K562 (cell line): ENCODE data around the gene NAV2. TPM values are rescaled to one million over a fixed set of nuclear protein-coding genes. Genes with fewer than 3 reads are reported as not detected.

Source experiments
- ATAC-seq: fragments of 200-7000 bp; cut with Tn5 transposase; 3 replicates; pipeline ENCODE4 v1.9.1; 2020; ENCODE audit warnings: moderate library complexity
- BruUV-seq: library from RNA; stranded (reverse); fragments of 400-500 nt; replicated peaks from 2 replicates; lab custom pipeline; 2021; lab: Mats Ljungman, UMichigan
- CTCF ChIA-PET: fragments of 300-600 bp; formaldehyde crosslinking; extraction: SDS; loops from one replicate; lab custom pipeline; 2021; ENCODE audit warnings: low intra/inter-chr PET ratio; lab: Yijun Ruan, JAX
- POLR2A ChIA-PET: fragments of 300-600, 350-650 bp; sonication (Branson Sonifier 250); formaldehyde crosslinking; extraction: SDS; loops from one replicate; lab custom pipeline; 2021; ENCODE audit warnings: antibody characterized with exemption, inconsistent platforms; lab: Yijun Ruan, JAX
- DNase-seq, 4 experiments: peaks; one replicate each; pipeline versions ENCODE4 v3.0.0 to v3.0.0-alpha.2; 2011 to 2018; ENCODE audit warnings: low spot score in 3 of 4, mixed read lengths in 3 of 4; ENCODE audit errors: extremely low read depth in 1 of 4
- FAIRE-seq: peaks from 2 replicates; lab custom pipeline; 2011; peaks lifted over from hg19 to GRCh38; lab: Jason Lieb, UNC
- H2AFZ ChIP-seq: 2 replicates; pipeline ENCODE4 v1.6.0; 2011; ENCODE audit warnings: low read depth, low read length, control low read depth, inconsistent platforms
- H3K27ac ChIP-seq: fragments of 200-600 bp; 3 replicates; pipeline ENCODE4 v1.8.0; 2011; ENCODE audit warnings: low read depth, mild to moderate bottlenecking, control low read depth, inconsistent platforms, low read length, moderate library complexity, mixed read lengths; ENCODE audit errors: extremely low read depth
- H3K27me3 ChIP-seq, 2 experiments: fragments of 300-600 bp in 1 of 2; 2 replicates in 1 of 2; 3 replicates in 1 of 2; pipeline versions ENCODE4 v1.6.0 to v1.8.0; 2011; ENCODE audit warnings: inconsistent platforms in 2 of 2, low read length in 2 of 2, mild to moderate bottlenecking in 1 of 2, mixed read lengths in 1 of 2, moderate library complexity in 1 of 2; ENCODE audit not compliant: control insufficient read depth in 2 of 2, insufficient read depth in 2 of 2
- H3K36me3 ChIP-seq: fragments of 300-600 bp; 3 replicates; pipeline ENCODE4 v1.8.0; 2011; ENCODE audit warnings: mild to moderate bottlenecking, low read length, inconsistent platforms; ENCODE audit not compliant: control insufficient read depth, insufficient read depth
- H3K4me1 ChIP-seq, 2 experiments: fragments of 200-600 bp in 1 of 2; replicated peaks in 1 of 2; 2 replicates in 1 of 2; 3 replicates in 1 of 2; pipeline versions ENCODE4 v1.5.1 to v1.8.0; 2011; ENCODE audit warnings: inconsistent platforms in 2 of 2, low read length in 2 of 2, mild to moderate bottlenecking in 1 of 2, mixed read lengths in 1 of 2, moderate library complexity in 1 of 2; ENCODE audit not compliant: control insufficient read depth in 2 of 2, insufficient read depth in 2 of 2
- H3K4me2 ChIP-seq: 2 replicates; pipeline ENCODE4 v1.6.1; 2011; ENCODE audit warnings: low read length, control low read depth, inconsistent platforms, mixed read lengths; ENCODE audit not compliant: insufficient read depth
- H3K4me3 ChIP-seq: fragments of 200-600 bp; sonication (generic), shearing (Covaris generic); 2 replicates; pipeline ENCODE4 v1.5.1; 2016; ENCODE audit warnings: control low read depth, inconsistent platforms
- H3K79me2 ChIP-seq: fragments of 200-600 bp; 3 replicates; pipeline ENCODE4 v1.8.0; 2011; ENCODE audit warnings: low read length, inconsistent platforms; ENCODE audit not compliant: control insufficient read depth, insufficient read depth
- H3K9ac ChIP-seq, 2 experiments: 2 replicates each; pipeline versions ENCODE4 v1.6.0 to v1.6.1; 2011; ENCODE audit warnings: low read depth in 2 of 2, low read length in 2 of 2, control low read depth in 1 of 2, inconsistent platforms in 1 of 2, mild to moderate bottlenecking in 1 of 2, mixed read lengths in 1 of 2; ENCODE audit not compliant: insufficient read depth in 1 of 2
- H3K9me1 ChIP-seq: one replicate; pipeline ENCODE4 v1.6.0; 2011; ENCODE audit warnings: inconsistent platforms, mild to moderate bottlenecking, low read length, moderate library complexity; ENCODE audit not compliant: control insufficient read depth, insufficient read depth
- H3K9me3 ChIP-seq: replicated peaks from 2 replicates; pipeline ENCODE4 v1.5.1; 2011; ENCODE audit warnings: low read depth, low read length, inconsistent platforms; ENCODE audit not compliant: control insufficient read depth, insufficient read depth
- H4K20me1 ChIP-seq: replicated peaks from 2 replicates; pipeline ENCODE4 v1.6.1; 2011; ENCODE audit warnings: low read length, inconsistent platforms, mixed read lengths; ENCODE audit not compliant: control insufficient read depth, insufficient read depth
- DEAF1 ChIP-seq: fragments of 450-650 bp; formaldehyde crosslinking; IDR thresholded peaks from 2 replicates; pipeline ENCODE4 v1.4.0; 2020; ENCODE audit warnings: mild to moderate bottlenecking, moderate library complexity
- GATA2 ChIP-seq: sonication (generic); formaldehyde crosslinking; IDR thresholded peaks from 2 replicates; pipeline ENCODE4 v1.4.0; 2020; ENCODE audit warnings: mild to moderate bottlenecking, missing genetic modification reagents
- MBD2 ChIP-seq: sonication (generic); IDR thresholded peaks from 2 replicates; pipeline ENCODE4 v1.6.1; 2016; ENCODE audit warnings: low read depth, borderline replicate concordance
- MIER1 ChIP-seq: fragments of 450-650 bp; IDR thresholded peaks from 2 replicates; pipeline ENCODE4 v1.6.1; 2016; ENCODE audit warnings: antibody characterized with exemption, mild to moderate bottlenecking, low read depth
- NR0B1 ChIP-seq: fragments of 450-650 bp; IDR thresholded peaks from one replicate; pipeline ENCODE4 v1.6.1; 2018; ENCODE audit warnings: mild to moderate bottlenecking, moderate library complexity; ENCODE audit not compliant: partially characterized antibody
- NRF1 ChIP-seq, 2 experiments: fragments of 450-650 bp; IDR thresholded peaks in 1 of 2; conservative IDR thresholded peaks in 1 of 2; 2 replicates each; pipeline ENCODE4 v1.6.1; 2014; ENCODE audit warnings: mild to moderate bottlenecking in 2 of 2
- PHTF2 ChIP-seq: fragments of 250-450 bp; sonication (Bioruptor Pico); IDR thresholded peaks from 2 replicates; pipeline ENCODE4 v1.5.0; 2021; ENCODE audit warnings: mild to moderate bottlenecking
- SREBF2 ChIP-seq: sonication (generic); formaldehyde crosslinking; IDR thresholded peaks from 2 replicates; pipeline ENCODE4 v1.4.0; 2020; ENCODE audit warnings: mild to moderate bottlenecking, missing genetic modification reagents
- TCFL5 ChIP-seq: fragments of 250-450 bp; sonication (Bioruptor Pico); conservative IDR thresholded peaks from 2 replicates; pipeline ENCODE4 v1.6.1; 2021; ENCODE audit warnings: mild to moderate bottlenecking, moderate library complexity, matching md5 sums
- ZBTB11 ChIP-seq, 3 experiments: fragments of 200-800 bp in 1 of 3; fragments of 250-450 bp in 1 of 3; fragments of 450-650 bp in 1 of 3; sonication (Bioruptor Pico) in 1 of 3; sonication (Bioruptor generic) in 1 of 3; formaldehyde crosslinking in 1 of 3; IDR thresholded peaks; 2 replicates each; pipeline versions ENCODE4 v1.6.1 to v1.8.0; 2016 to 2022; ENCODE audit warnings: mild to moderate bottlenecking in 2 of 3, missing genetic modification characterization in 2 of 3, missing compliant biosample characterization in 1 of 3, moderate library complexity in 1 of 3
- ZFP36 ChIP-seq: fragments of 150-350 bp; IDR thresholded peaks from 2 replicates; pipeline ENCODE4 v1.6.1; 2018; ENCODE audit warnings: low read length, low read depth; ENCODE audit not compliant: partially characterized antibody
- ZMIZ1 ChIP-seq, 2 experiments: fragments of 150-350 bp in 1 of 2; IDR thresholded peaks; 2 replicates each; pipeline ENCODE4 v1.6.1; 2012 to 2016; ENCODE audit warnings: low read depth in 2 of 2, low read length in 2 of 2, mild to moderate bottlenecking in 1 of 2, moderate library complexity in 1 of 2
- WGBS: fragments of 100-300 bp; shearing (Covaris generic); methylation state at CpG from one replicate; pipeline ENCODE4 v1.1.6; 2016; ENCODE audit warnings: low coverage, mixed read lengths; ENCODE audit not compliant: insufficient coverage; ENCODE audit errors: missing lambda C conversion rate; 5-methylcytosine and 5-hydroxymethylcytosine counted together
- in situ Hi-C: fragments of 300-500 bp; cut with MboI; formaldehyde crosslinking; loops from 4 replicates; pipeline ENCODE4 v1.15.0; 2018; ENCODE audit warnings: inconsistent platforms, mixed read lengths
- intact Hi-C: fragments of 100-400 bp; cut with micrococcal nuclease; formaldehyde crosslinking; loops from 2 replicates; pipeline ENCODE4 v1.14.2; 2022
- polyA plus RNA-seq, 8 experiments: library from polyadenylated mRNA; depleted of rRNA in 4 of 8; stranded (reverse) in 5 of 8; unstranded in 3 of 8; fragments of >200 nt; fragmentation: Nextera tagmentation in 2 of 8; fragmentation: Illumina TruSeq in 1 of 8; extraction: Ambion mirVana in 2 of 8; extraction: Trizol in 1 of 8; gene quantifications; 2 replicates each; pipeline versions ENCODE4 v1.2.1 to v1.2.3, GENCODE V29; 2011 to 2014; ENCODE audit warnings: inconsistent platforms in 1 of 8, missing spikeins in 1 of 8
- total RNA-seq, 7 experiments: library from RNA; depleted of rRNA in 6 of 7; stranded (reverse); fragments of >200 nt in 6 of 7; fragmentation: Illumina TruSeq in 2 of 7; extraction: Trizol in 2 of 7; gene quantifications; 2 replicates each; pipeline versions ENCODE4 v1.2.1 to v1.2.3, GENCODE V29; 2011 to 2021; ENCODE audit warnings: low replicate concordance in 1 of 7

The NAV2 gene
- total and polyA plus RNA-seq, 9 of the 15 experiments (the other 6 are each of a cell fraction or from before 2014, with no cell fraction given) = 0.03 to 0.35 (median 0.05) TPM

GRCh38 chr11:19703211-19703610 lies 9.4 kb upstream of the NAV2 start:
- no peak for ATAC-seq
- CTCF ChIA-PET = no interaction called here
- intact Hi-C loops = no loop called here
- TF ChIP-seq MIER1 (no peak), ZBTB11 (CRISPR knock-in tag; IDR thresholded peaks at IDR 0.05) (no peak), ZFP36 (no peak), GATA2 (CRISPR knock-in tag) (no peak), ZMIZ1 (IDR thresholded peaks at IDR 0.05; ENCODE audit: low read depth in 2 of 2, low read length in 2 of 2) (no peak), PHTF2 (no peak), NR0B1 (no peak), MBD2 (no peak), NRF1 (conservative IDR thresholded peaks at IDR 0.05 in 1 of 2, IDR thresholded peaks at IDR 0.05 in 1 of 2) (no peak), DEAF1 (CRISPR knock-in tag) (no peak), SREBF2 (CRISPR knock-in tag) (no peak), TCFL5 (CRISPR knock-in tag) (no peak)

More at GRCh38 chr11:19703211-19703610, 9.4 kb upstream of the NAV2 start:
- no peak overlapping the region for H3K27ac ChIP-seq
- in situ Hi-C loops = no loop called here
- H3K4me3 ChIP-seq = no peak overlapping the region
- no peaks in the 10 kb centered on the region for H4K20me1 ChIP-seq
- no peak overlapping the region for H3K9ac ChIP-seq
- no TSS peak for BruUV-seq
- FAIRE-seq (no peak), DNase-seq (no peak)
- no peaks in the 10 kb centered on the region for H3K79me2 ChIP-seq
- H3K9me3 ChIP-seq = no peaks in the 10 kb centered on the region
- no peaks in the 10 kb centered on the region for H3K9me1 ChIP-seq
- no peak overlapping the region for H2AFZ ChIP-seq
- POLR2A ChIA-PET = interaction anchor here (0.6 to 0.7 kb wide), 2 partner anchors 219 to 1915 kb away, joined by 3 read pairs; no protein-coding TSS in a partner anchor
- peaks cover 0 to 4% of the 10 kb centered on the region in 2 experiments; a peak in 2 of 5 replicates for H3K27me3 ChIP-seq
- WGBS = 2% methylated on average over 6 of the region's 7 CpGs
- H3K4me1 ChIP-seq = no peaks in the 10 kb centered on the region
- no peaks in the 10 kb centered on the region for H3K36me3 ChIP-seq
- no peak overlapping the region for H3K4me2 ChIP-seq
